Stimulated activated CD8-positive, alpha-beta memory T cell treated with anti-CD3 and anti-CD28 coated beads, Interleukin-7, amount 100 ng/mL, for 4 hours (primary cell): ENCODE results near the gene CRB2.

Experiments used
- DNase-seq, 2 donors: peaks; one replicate each; pipeline ENCODE4 v3.0.0-alpha.2; 2020; ENCODE audit warnings: low read depth in 2 of 2

Gene CRB2

DNA sequence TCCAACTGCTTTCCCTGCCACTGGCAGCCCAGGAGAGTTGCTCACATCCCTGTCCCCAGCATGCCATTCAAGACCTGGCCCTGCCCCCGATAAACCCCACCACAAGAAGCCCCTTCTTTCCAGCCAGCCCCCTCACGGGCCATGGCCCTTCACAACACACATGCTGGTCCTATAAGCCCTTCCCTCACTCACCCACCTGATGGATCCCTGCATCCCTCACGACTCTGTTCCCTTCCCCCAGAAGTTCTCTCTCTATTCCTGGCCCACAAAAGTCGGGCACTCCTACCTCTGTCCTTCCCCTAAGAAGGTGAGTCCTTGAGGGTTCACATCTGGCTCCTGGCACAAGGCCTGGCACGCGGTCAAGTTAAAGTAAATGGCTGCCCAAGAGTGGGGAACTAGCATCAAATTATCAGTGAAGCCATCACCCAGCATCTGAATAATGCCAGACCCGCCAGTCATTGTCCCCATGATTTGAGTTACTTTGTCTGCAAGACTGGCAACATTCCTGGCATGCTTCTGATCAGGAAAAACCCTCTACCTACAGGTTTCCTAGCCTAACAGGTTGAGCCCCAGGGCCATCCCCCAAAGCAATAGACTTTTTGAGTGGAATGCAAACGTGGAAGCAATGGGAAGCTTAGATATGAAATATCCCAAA lies 65.9 kb downstream of the CRB2 start:
- DNase-seq = no peak

DNA sequence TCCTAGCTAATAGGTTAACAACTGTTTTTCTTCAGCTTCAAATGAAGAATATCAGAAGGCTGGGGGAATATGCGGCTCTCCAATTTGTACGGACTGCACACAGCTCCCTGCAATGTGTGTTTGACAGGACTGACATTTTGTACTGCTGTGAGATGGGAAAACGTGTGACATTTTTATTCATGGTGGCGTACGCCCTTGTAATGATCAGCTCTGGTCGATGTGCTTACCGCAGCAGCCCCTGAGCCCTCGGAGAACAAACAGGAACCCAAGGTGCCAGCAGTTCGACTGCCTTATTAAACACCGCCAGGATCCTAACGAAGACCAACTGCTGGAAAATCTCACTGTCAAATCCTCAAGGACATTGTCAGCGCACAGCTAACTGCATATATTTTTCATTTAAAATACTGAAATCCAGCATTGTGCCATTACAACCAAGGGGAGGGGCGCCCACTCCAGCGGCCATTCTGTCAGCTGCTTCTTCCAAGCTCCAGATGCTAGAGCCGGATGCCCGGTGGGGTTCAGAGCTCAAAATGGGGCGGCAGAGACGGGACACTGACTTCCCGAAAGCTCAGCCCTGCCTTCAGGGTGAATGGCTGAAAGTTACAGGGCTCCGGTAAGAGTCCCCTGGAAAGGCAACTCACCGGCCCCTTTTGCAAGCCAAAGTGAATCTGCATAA lies 66.8 kb downstream of the CRB2 start:
- no peak for DNase-seq

DNA sequence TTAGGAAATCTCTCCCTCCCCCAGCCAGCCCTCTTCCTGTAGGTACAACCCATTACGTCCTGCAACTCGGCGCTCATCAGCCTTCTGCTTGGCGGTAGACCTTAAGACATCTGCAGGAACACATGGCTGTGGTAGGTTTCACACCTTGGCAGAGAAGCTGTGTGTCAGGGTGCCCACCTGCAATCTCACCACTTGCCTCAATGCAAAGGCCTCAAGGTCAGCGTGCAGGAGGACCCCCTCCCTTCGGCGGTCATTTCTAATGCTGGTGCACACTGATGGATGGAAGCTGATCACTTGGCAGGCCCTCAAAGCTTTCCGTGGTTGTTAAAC lies 67.3 kb downstream of the CRB2 start:
- DNase-seq = no peak

DNA sequence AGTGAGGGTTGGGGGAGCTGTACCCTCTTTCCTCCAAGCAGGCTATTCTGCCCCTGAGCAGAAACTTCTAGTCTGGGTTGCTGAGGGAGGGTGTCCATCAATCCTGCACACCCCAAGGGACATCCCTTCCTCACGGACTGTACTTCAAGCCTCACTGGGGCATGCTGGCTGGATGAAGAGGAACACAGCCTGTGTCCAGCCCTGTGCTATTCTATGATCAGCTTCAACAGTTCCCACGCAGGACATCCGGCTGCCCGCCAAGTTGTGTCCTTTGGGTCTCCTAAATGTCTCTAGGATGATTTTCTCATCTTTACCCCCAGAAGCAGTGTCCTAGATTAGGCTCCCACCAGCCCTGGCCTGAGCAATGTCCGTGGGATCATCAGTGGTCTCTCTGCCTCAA lies 68.1 kb downstream of the CRB2 start:
- no peak for DNase-seq

DNA sequence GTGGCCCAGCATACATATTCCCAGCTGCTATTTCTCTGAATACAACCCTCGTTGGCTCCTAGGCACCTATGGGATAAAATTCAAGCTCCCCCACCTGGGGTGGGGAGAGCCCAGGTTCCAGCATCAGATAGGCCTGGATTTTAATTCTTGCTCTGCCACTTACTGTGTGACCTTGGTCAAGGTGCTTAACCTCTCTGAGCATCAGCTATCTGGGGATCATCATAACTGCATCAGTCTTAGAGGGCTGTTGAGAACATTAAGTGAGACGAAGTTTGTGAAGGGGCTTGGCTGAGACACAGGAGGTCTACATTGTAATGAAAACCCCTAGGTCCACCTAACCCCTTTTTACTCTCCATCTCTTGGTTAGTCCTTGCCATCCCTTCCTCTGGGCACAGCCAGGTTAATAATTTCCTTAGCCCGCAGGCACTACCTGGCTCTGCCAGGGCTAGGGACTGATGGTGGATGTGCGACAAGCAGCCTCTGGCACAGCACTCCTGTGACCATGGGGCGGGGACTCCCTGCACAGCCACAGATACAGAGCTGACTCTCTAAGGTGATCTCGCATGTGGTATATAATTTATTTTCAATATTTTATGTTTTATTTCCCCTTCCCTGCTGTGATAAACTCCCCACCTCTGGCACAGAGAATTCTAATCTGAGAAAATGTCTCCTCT lies 68.7 kb downstream of the CRB2 start:
- no peak for DNase-seq

DNA sequence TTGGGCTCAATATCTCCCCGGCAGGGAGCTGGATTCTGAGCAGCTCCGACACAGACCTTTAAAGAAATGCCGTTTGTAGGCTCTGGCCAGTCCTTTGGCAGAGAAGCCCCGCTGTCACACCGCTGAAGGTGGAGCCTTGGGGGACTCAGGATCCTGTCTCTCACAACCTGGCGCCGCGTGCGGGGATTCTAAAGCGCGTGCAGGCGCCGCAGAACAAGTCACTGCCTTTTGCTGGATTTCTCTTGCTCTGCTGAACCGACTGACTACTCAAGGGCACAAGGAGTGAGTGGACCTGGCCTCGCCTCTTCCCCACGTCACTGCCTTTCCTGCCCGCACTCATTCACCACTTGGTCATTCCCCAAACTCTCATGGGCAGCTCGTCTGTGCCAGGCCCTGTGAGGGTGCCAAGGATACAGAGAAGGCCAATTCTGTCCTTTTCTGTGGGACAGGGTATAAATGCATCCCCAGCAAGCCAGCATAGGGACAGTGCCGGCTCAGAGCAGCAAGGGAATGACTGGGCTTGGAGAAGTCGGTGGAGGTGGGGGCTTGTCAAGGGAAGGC lies 69.3 kb downstream of the CRB2 start:
- DNase-seq = no peak

DNA sequence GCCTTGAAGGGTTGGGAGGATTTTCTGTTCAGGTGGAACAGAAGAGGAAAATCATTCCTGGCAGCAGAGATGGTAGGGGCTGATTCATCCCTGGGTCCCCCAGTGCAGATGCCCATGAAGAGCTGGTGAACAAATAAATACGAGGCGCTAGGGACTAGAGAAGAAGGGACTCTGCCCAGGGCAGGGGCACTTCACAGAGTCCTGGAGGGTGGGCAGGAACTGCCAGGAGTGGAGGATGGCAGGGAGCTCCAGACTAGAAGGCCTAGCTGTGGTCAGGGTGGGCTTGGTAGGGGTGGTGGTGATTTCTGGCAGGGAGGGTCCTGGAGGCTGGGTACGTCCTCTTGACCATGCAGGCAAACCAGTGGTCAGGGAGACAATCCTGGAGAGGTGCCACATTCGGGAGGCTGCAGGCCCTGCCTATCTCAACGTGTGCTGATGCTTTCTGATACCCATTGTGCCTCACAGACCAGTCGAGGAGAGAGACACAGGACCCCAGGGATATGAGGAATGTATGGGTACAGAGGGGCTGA lies 69.9 kb downstream of the CRB2 start:
- DNase-seq = no peak

DNA sequence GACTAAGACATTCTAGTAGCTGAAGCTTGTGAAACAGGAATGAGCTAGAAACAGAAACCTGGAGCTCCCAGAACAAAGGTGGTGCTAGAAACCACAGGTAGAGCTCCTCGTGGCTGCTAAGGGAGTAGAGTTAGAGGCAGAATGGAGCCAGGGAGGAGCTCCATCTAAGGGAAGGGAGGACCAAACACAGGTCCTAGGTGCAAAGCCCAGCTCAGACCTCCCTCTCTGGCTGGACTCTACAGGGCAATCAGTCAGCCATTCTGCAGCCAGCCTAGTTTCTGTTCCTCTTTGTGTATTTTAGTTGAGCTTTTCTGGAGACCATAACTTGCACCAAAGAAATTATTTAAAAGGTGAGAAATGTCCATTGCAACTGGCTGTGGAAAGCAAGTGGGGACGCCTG lies 70.4 kb downstream of the CRB2 start:
- no peak for DNase-seq
